SK-N-SH (cell line): Measurements from ENCODE around the gene NCK1. TPM values are rescaled to one million over a fixed set of nuclear protein-coding genes. Genes with fewer than 3 reads are reported as not detected.

Source experiments
- CTCF ChIA-PET: fragments of 300-600, 350-600 bp; formaldehyde crosslinking; extraction: SDS; loops from one replicate; lab custom pipeline; 2021; lab: Yijun Ruan, JAX
- POLR2A ChIA-PET: fragments of 350-600 bp; sonication (Branson Sonifier 250); formaldehyde crosslinking; extraction: SDS; loops from one replicate; lab custom pipeline; 2020; ENCODE audit warnings: antibody characterized with exemption, inconsistent platforms; lab: Yijun Ruan, JAX
- DNase-seq: peaks from one replicate; pipeline ENCODE4 v3.0.0; 2012
- H2AFZ ChIP-seq: fragments of 200-600 bp; sonication (generic); 2 replicates; pipeline ENCODE4 v1.8.1; 2016; ENCODE audit warnings: antibody characterized with exemption, mild to moderate bottlenecking, low read depth
- H3F3A ChIP-seq: fragments of 200-600 bp; sonication (generic); replicated peaks from 2 replicates; pipeline ENCODE3; 2016; ENCODE audit warnings: antibody characterized with exemption, mild to moderate bottlenecking; ENCODE audit not compliant: insufficient read depth
- H3K27ac ChIP-seq, 2 experiments: fragments of 200-500 bp in 1 of 2; fragments of 200-600 bp in 1 of 2; sonication (Bioruptor generic) in 1 of 2; sonication (generic), shearing (Covaris generic) in 1 of 2; 2 replicates each; pipeline versions ENCODE4 v1.5.1 to v1.6.1; 2014 to 2016; ENCODE audit warnings: low read depth in 2 of 2, inconsistent platforms in 1 of 2, low read length in 1 of 2, mild to moderate bottlenecking in 1 of 2, mixed read lengths in 1 of 2
- H3K27me3 ChIP-seq: fragments of 200-600 bp; sonication (generic), shearing (Covaris generic); 2 replicates; pipeline ENCODE4 v1.6.1; 2016; ENCODE audit warnings: mixed run types; ENCODE audit not compliant: insufficient read depth
- H3K36me3 ChIP-seq, 2 experiments: fragments of 200-500 bp in 1 of 2; fragments of 200-600 bp in 1 of 2; sonication (Bioruptor generic) in 1 of 2; sonication (generic) in 1 of 2; replicated peaks in 1 of 2; 2 replicates each; pipeline versions ENCODE3 to v1.5.1; 2014 to 2016; ENCODE audit warnings: low read length in 1 of 2, mild to moderate bottlenecking in 1 of 2; ENCODE audit not compliant: insufficient read depth in 2 of 2, control insufficient read depth in 1 of 2
- H3K4me1 ChIP-seq, 2 experiments: fragments of 200-500 bp in 1 of 2; fragments of 200-600 bp in 1 of 2; sonication (Bioruptor generic) in 1 of 2; sonication (generic), shearing (Covaris generic) in 1 of 2; 2 replicates each; pipeline versions ENCODE4 v1.5.1 to v1.6.1; 2014 to 2016; ENCODE audit warnings: low read depth in 1 of 2, low read length in 1 of 2, mixed run types in 1 of 2; ENCODE audit not compliant: insufficient read depth in 2 of 2, control insufficient read depth in 1 of 2
- H3K4me2 ChIP-seq: fragments of 200-600 bp; sonication (generic), shearing (Covaris generic); 2 replicates; pipeline ENCODE4 v1.6.1; 2017; ENCODE audit warnings: mixed run types
- H3K4me3 ChIP-seq, 2 experiments: fragments of 200-500 bp in 1 of 2; fragments of 200-600 bp in 1 of 2; sonication (Bioruptor generic) in 1 of 2; sonication (generic), shearing (Covaris generic) in 1 of 2; 2 replicates each; pipeline versions ENCODE4 v1.5.1 to v1.8.1; 2014 to 2016; ENCODE audit warnings: low read depth in 2 of 2, inconsistent platforms in 1 of 2, low read length in 1 of 2, mild to moderate bottlenecking in 1 of 2, mixed read lengths in 1 of 2, moderate library complexity in 1 of 2
- H3K79me2 ChIP-seq: fragments of 200-600 bp; sonication (generic); 2 replicates; pipeline ENCODE4 v1.8.1; 2017; ENCODE audit warnings: mild to moderate bottlenecking; ENCODE audit not compliant: insufficient read depth
- H3K9ac ChIP-seq: fragments of 200-600 bp; sonication (generic); 2 replicates; pipeline ENCODE4 v1.6.1; 2017; ENCODE audit warnings: mixed run types
- H3K9me2 ChIP-seq: fragments of 200-600 bp; sonication (generic); 2 replicates; pipeline ENCODE4 v1.6.1; 2017; ENCODE audit warnings: mixed run types
- H3K9me3 ChIP-seq: fragments of 200-600 bp; sonication (generic); 2 replicates; pipeline ENCODE4 v1.6.1; 2017; ENCODE audit warnings: mixed run types, mild to moderate bottlenecking, moderate library complexity
- H4K20me1 ChIP-seq: fragments of 200-600 bp; sonication (generic); 2 replicates; pipeline ENCODE4 v1.6.1; 2017; ENCODE audit warnings: mild to moderate bottlenecking, mixed run types; ENCODE audit not compliant: insufficient read depth
- EZH2phosphoT487 ChIP-seq: fragments of 200-600 bp; sonication (generic); IDR thresholded peaks from 2 replicates; pipeline ENCODE4 v1.6.1; 2017; ENCODE audit warnings: low read depth, mixed run types, mild to moderate bottlenecking, antibody characterized with exemption, moderate library complexity, borderline replicate concordance
- JUND ChIP-seq: IDR thresholded peaks from 2 replicates; pipeline ENCODE4 v1.4.0; 2012
- MAX ChIP-seq: IDR thresholded peaks from 2 replicates; pipeline ENCODE4 v1.4.0; 2012; ENCODE audit warnings: low read depth
- MEF2A ChIP-seq: IDR thresholded peaks from 2 replicates; pipeline ENCODE4 v1.4.0; 2012; ENCODE audit warnings: low read depth, borderline replicate concordance
- NFIC ChIP-seq: IDR thresholded peaks from 2 replicates; pipeline ENCODE4 v1.4.0; 2012; ENCODE audit warnings: borderline replicate concordance
- PBX3 ChIP-seq: IDR thresholded peaks from 2 replicates; pipeline ENCODE4; 2012
- POLR2AphosphoS5 ChIP-seq: IDR thresholded peaks from 2 replicates; pipeline ENCODE4 v1.6.1; 2012; ENCODE audit warnings: low read depth, low read length
- RFX5 ChIP-seq: IDR thresholded peaks from 2 replicates; pipeline ENCODE4 v1.6.1; 2012; ENCODE audit warnings: mild to moderate bottlenecking, improper control_type of control experiment, low read length
- SMC3 ChIP-seq: IDR thresholded peaks from 2 replicates; pipeline ENCODE4 v1.6.1; 2012; ENCODE audit warnings: low read depth, low read length, improper control_type of control experiment
- TCF12 ChIP-seq: IDR thresholded peaks from 2 replicates; pipeline ENCODE4 v1.4.0; 2012
- TEAD4 ChIP-seq: IDR thresholded peaks from 2 replicates; pipeline ENCODE4 v1.4.0; 2012; ENCODE audit warnings: mild to moderate bottlenecking, borderline replicate concordance; ENCODE audit not compliant: insufficient read depth
- USF1 ChIP-seq: IDR thresholded peaks from 2 replicates; pipeline ENCODE4 v1.4.0; 2012; ENCODE audit warnings: low read depth, borderline replicate concordance
- ZBTB33 ChIP-seq: IDR thresholded peaks from 2 replicates; pipeline ENCODE4 v1.4.0; 2012; ENCODE audit warnings: low read depth, borderline replicate concordance
- WGBS: methylation state at CpG from one replicate; pipeline ENCODE4 v1.1.6; 2017; ENCODE audit warnings: low lambda C conversion rate; 5-methylcytosine and 5-hydroxymethylcytosine counted together
- polyA plus RNA-seq, 3 experiments: library from polyadenylated mRNA; depleted of rRNA; stranded (reverse); fragments of >200 nt; gene quantifications; 2 replicates each; pipeline ENCODE4 v1.2.3, GENCODE V29; 2012

The NCK1 gene
- polyA plus RNA-seq, 1 of the 3 experiments (the other 2 are of a cell fraction), result 16.2 TPM

GRCh38 chr3:136835813-136836510, 26.0 kb upstream of the NCK1 start:
- Histone ChIP-seq H3K4me2 (0 out of 2 replicates have a peak overlapping the region, but pooled peaks have one; percentile 2), H3K9me2 (no peaks in the 10 kb centered on the region), H3K9ac (no peak overlapping the region), H3F3A (peaks cover 19% of the 10 kb centered on the region), H3K9me3 (no peaks in the 10 kb centered on the region), H3K36me3 (peaks cover 0 to 2% of the 10 kb centered on the region in 2 experiments), H4K20me1 (no peaks in the 10 kb centered on the region; the same call in 1 of the 2 replicates), H3K4me1 (peaks cover 10 to 62% of the 10 kb centered on the region in 2 experiments; a peak in 3 of 4 replicates), H3K79me2 (peaks cover 70% of the 10 kb centered on the region), H3K27ac (peak overlapping the region; percentile 26 to 41; a peak in 3 of 4 replicates), H3K4me3 (no peak overlapping the region; a peak in 1 of 4 replicates), H3K27me3 (no peaks in the 10 kb centered on the region), H2AFZ (no peak overlapping the region)
- ChIA-PET CTCF (interaction anchor here (1.0 to 1.3 kb wide), 2 partner anchors 9 to 83 kb away, joined by 3 to 5 read pairs; no protein-coding TSS in a partner anchor), POLR2A (no interaction called here)
- DNase-seq, result no peak
- TF ChIP-seq PBX3, result no peak
- no peak for TF ChIP-seq SMC3
- TF ChIP-seq TCF12, result 0 out of 2 replicates have a peak, but pooled peaks have one; percentile 27
- no peak for TF ChIP-seq ZBTB33
- 24% methylated on average over 3 of the region's 3 CpGs for WGBS

- Histone ChIP-seq H3K4me1 (peaks cover 10 to 63% of the 10 kb centered on the region in 2 experiments; a peak in 3 of 4 replicates), H3K36me3 (peaks cover under 1 to 2% of the 10 kb centered on the region in 2 experiments), H3K9me3 (no peaks in the 10 kb centered on the region), H3F3A (peaks cover 19% of the 10 kb centered on the region), H3K9me2 (no peaks in the 10 kb centered on the region)
- DNase-seq, result no peak
- POLR2A ChIA-PET, result interaction anchor here (0.7 kb wide), 1 partner anchor 84 kb away, joined by 3 read pairs; no protein-coding TSS in a partner anchor
- TF ChIP-seq SMC3 (no peak), JUND (no peak), EZH2phosphoT487 (no peak), RFX5 (no peak), MEF2A (no peak), POLR2AphosphoS5 (no peak), TEAD4 (no peak), MAX (no peak), NFIC (no peak), USF1 (no peak)
- TF ChIP-seq, all 33 proteins: peak for 0
- Histone ChIP-seq H3K79me2 (peaks cover 69% of the 10 kb centered on the region), H2AFZ (no peak overlapping the region), H3K4me3 (no peak overlapping the region), H3K9ac (no peak overlapping the region), H3K27me3 (no peaks in the 10 kb centered on the region), H3K27ac (peak overlapping the region; percentile 26 to 41; a peak in 3 of 4 replicates), H3K4me2 (0 out of 2 replicates have a peak overlapping the region, but pooled peaks have one; percentile 2), H4K20me1 (no peaks in the 10 kb centered on the region; the same call in 1 of the 2 replicates)
- CTCF ChIA-PET, result interaction anchor here (1.0 to 1.3 kb wide), 2 partner anchors 8 to 84 kb away, joined by 3 to 5 read pairs; no protein-coding TSS in a partner anchor
Observed at GRCh38 chr3:136836511-136837156, 25.4 kb upstream of the NCK1 start.
